HepG2 (cell line): ENCODE data around the gene RPSA.

Experiments
- BRCA1 ChIP-seq: sonication (generic); formaldehyde crosslinking; IDR thresholded peaks from 2 replicates; pipeline ENCODE4 v1.4.0; 2020; ENCODE audit warnings: missing genetic modification reagents
- CTCF ChIP-seq: sonication (generic); formaldehyde crosslinking; IDR thresholded peaks from 2 replicates; pipeline ENCODE4 v1.5.0; 2020; ENCODE audit warnings: mild to moderate bottlenecking, missing genetic modification reagents, moderate library complexity
- JUN ChIP-seq: sonication (generic); formaldehyde crosslinking; IDR thresholded peaks from 2 replicates; pipeline ENCODE4 v1.4.0; 2020; ENCODE audit warnings: mild to moderate bottlenecking, missing genetic modification reagents
- KAT2B ChIP-seq: fragments of 150-350 bp; IDR thresholded peaks from 2 replicates; pipeline ENCODE4 v1.6.1; 2014; ENCODE audit warnings: low read depth, low read length, borderline replicate concordance
- MTA3 ChIP-seq: sonication (generic); formaldehyde crosslinking; IDR thresholded peaks from 2 replicates; pipeline ENCODE4 v1.4.0; 2020; ENCODE audit warnings: missing genetic modification reagents
- PAX8 ChIP-seq: sonication (generic); formaldehyde crosslinking; IDR thresholded peaks from 2 replicates; pipeline ENCODE4 v1.8.0; 2022; ENCODE audit warnings: mild to moderate bottlenecking, missing genetic modification reagents, borderline replicate concordance
- POLR2A ChIP-seq, 2 experiments: IDR thresholded peaks; 2 replicates each; pipeline ENCODE4 v1.6.1; 2011; ENCODE audit warnings: low read depth in 2 of 2, low read length in 2 of 2, mild to moderate bottlenecking in 1 of 2, moderate library complexity in 1 of 2; ENCODE audit not compliant: insufficient read depth in 1 of 2
- SMARCC2 ChIP-seq: fragments of 450-650 bp; IDR thresholded peaks from 2 replicates; pipeline ENCODE4 v1.6.1; 2017; ENCODE audit warnings: antibody characterized with exemption, mild to moderate bottlenecking
- TARDBP ChIP-seq: sonication (generic); formaldehyde crosslinking; IDR thresholded peaks from 2 replicates; pipeline ENCODE4 v1.8.0; 2022; ENCODE audit warnings: mild to moderate bottlenecking, missing genetic modification reagents
- TOE1 ChIP-seq: sonication (generic); formaldehyde crosslinking; IDR thresholded peaks from 2 replicates; pipeline ENCODE4 v1.4.0; 2020; ENCODE audit warnings: mild to moderate bottlenecking, missing genetic modification reagents
- ZSCAN29 ChIP-seq: sonication (generic); formaldehyde crosslinking; conservative IDR thresholded peaks from 2 replicates; pipeline ENCODE4 v1.4.0; 2020; ENCODE audit warnings: mild to moderate bottlenecking, missing genetic modification reagents
- TF ChIP-seq, protein P1 (sequence below): sonication (generic); formaldehyde crosslinking; IDR thresholded peaks from 2 replicates; pipeline ENCODE4 v1.9.0; 2021; ENCODE audit warnings: missing genetic modification reagents, borderline replicate concordance

GRCh38 chr3:39407259-39407629 is 724 bp downstream of the RPSA start:
- TF ChIP-seq TARDBP (no peak), CTCF (CRISPR knock-in tag) (no peak), PAX8 (no peak), TOE1 (no peak), KAT2B (no peak), POLR2A (IDR thresholded peaks at IDR 0.05; ENCODE audit: insufficient read depth in 1 of 2, low read depth in 2 of 2, low read length in 2 of 2) (no peak), ZSCAN29 (no peak), MTA3 (CRISPR knock-in tag) (no peak), SMARCC2 (no peak), JUN (CRISPR knock-in tag) (no peak), BRCA1 (CRISPR knock-in tag) (no peak)
- TF ChIP-seq, protein P1, sequence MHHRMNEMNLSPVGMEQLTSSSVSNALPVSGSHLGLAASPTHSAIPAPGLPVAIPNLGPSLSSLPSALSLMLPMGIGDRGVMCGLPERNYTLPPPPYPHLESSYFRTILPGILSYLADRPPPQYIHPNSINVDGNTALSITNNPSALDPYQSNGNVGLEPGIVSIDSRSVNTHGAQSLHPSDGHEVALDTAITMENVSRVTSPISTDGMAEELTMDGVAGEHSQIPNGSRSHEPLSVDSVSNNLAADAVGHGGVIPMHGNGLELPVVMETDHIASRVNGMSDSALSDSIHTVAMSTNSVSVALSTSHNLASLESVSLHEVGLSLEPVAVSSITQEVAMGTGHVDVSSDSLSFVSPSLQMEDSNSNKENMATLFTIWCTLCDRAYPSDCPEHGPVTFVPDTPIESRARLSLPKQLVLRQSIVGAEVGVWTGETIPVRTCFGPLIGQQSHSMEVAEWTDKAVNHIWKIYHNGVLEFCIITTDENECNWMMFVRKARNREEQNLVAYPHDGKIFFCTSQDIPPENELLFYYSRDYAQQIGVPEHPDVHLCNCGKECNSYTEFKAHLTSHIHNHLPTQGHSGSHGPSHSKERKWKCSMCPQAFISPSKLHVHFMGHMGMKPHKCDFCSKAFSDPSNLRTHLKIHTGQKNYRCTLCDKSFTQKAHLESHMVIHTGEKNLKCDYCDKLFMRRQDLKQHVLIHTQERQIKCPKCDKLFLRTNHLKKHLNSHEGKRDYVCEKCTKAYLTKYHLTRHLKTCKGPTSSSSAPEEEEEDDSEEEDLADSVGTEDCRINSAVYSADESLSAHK (CRISPR knock-in tag), result no peak
